HCT116 (cell line): ENCODE data around the gene DLG2. TPM values are rescaled to one million over a fixed set of nuclear protein-coding genes. Genes with fewer than 3 reads are reported as not detected.

Experiments
- ATAC-seq: fragments of 200-7000 bp; cut with Tn5 transposase; 2 replicates; pipeline ENCODE4 v1.9.1; 2020; ENCODE audit warnings: mild to moderate bottlenecking, moderate library complexity
- BruUV-seq: library from RNA; stranded (reverse); fragments of 400-500 nt; replicated peaks from 2 replicates; lab custom pipeline; 2021; lab: Mats Ljungman, UMichigan
- CTCF ChIA-PET: fragments of 300-600 bp; sonication (Branson Sonifier 250); formaldehyde crosslinking; loops from one replicate; lab custom pipeline; 2021; ENCODE audit warnings: antibody characterized with exemption; lab: Charles Lee
- POLR2A ChIA-PET: fragments of 300-600, 350-600 bp; sonication (Branson Sonifier 250); formaldehyde crosslinking; loops from one replicate; lab custom pipeline; 2021; ENCODE audit warnings: antibody characterized with exemption; lab: Charles Lee
- RAD21 ChIA-PET, 2 experiments: fragments of 300-600 bp; sonication (Branson Sonifier 250); formaldehyde crosslinking; loops; one replicate each; lab custom pipeline; 2023; ENCODE audit warnings: low total read pairs in 2 of 2; ENCODE audit not compliant: uncharacterized antibody in 2 of 2, unreplicated experiment in 2 of 2, low non-redundant PET in 1 of 2; lab: Charles Lee
- DNase-seq: peaks from one replicate; pipeline ENCODE4 v3.0.0-alpha.2; 2010; ENCODE audit warnings: low read depth, low spot score
- H2AFZ ChIP-seq: fragments of 200-600 bp; shearing (Covaris generic), sonication (generic); 2 replicates; pipeline ENCODE4 v1.6.1; 2017; ENCODE audit warnings: low read depth, mixed run types, mixed read lengths, antibody characterized with exemption, low read length; ENCODE audit not compliant: poor library complexity, severe bottlenecking
- H3K27ac ChIP-seq: 2 replicates; pipeline ENCODE4 v1.5.1; 2012; ENCODE audit warnings: low read depth, low read length
- H3K27me3 ChIP-seq: fragments of 200-600 bp; sonication (generic); 2 replicates; pipeline ENCODE4 v1.6.1; 2016; ENCODE audit warnings: mixed run types, low read length, mixed read lengths; ENCODE audit not compliant: insufficient read depth
- H3K36me3 ChIP-seq, 2 experiments: fragments of 200-500 bp in 1 of 2; fragments of 200-600 bp in 1 of 2; sonication (Bioruptor generic) in 1 of 2; sonication (generic) in 1 of 2; 2 replicates each; pipeline versions ENCODE4 v1.5.1 to v1.6.1; 2014 to 2016; ENCODE audit warnings: low read length in 2 of 2, inconsistent platforms in 1 of 2, mixed read lengths in 1 of 2, mixed run types in 1 of 2; ENCODE audit not compliant: insufficient read depth in 2 of 2, control insufficient read depth in 1 of 2
- H3K4me1 ChIP-seq, 2 experiments: fragments of 200-600 bp in 1 of 2; sonication (generic) in 1 of 2; 2 replicates each; pipeline versions ENCODE4 v1.5.1 to v1.6.1; 2012 to 2017; ENCODE audit warnings: low read length in 2 of 2, inconsistent platforms in 1 of 2, mild to moderate bottlenecking in 1 of 2, mixed read lengths in 1 of 2, mixed run types in 1 of 2, moderate library complexity in 1 of 2; ENCODE audit not compliant: insufficient read depth in 2 of 2, control insufficient read depth in 1 of 2
- H3K4me2 ChIP-seq: fragments of 200-600 bp; sonication (generic); 2 replicates; pipeline ENCODE4 v1.6.1; 2017; ENCODE audit warnings: mixed run types, low read length, mixed read lengths
- H3K4me3 ChIP-seq, 2 experiments: fragments of 200-600 bp in 1 of 2; sonication (generic) in 1 of 2; replicated peaks in 1 of 2; 2 replicates each; pipeline ENCODE4 v1.5.1; 2011 to 2016; ENCODE audit warnings: low read length in 2 of 2, control low read depth in 1 of 2, low read depth in 1 of 2, mild to moderate bottlenecking in 1 of 2, mixed read lengths in 1 of 2, mixed run types in 1 of 2
- H3K79me2 ChIP-seq: fragments of 200-600 bp; sonication (generic); 2 replicates; pipeline ENCODE4 v1.6.1; 2017; ENCODE audit warnings: mild to moderate bottlenecking, mixed run types, low read length, moderate library complexity, mixed read lengths; ENCODE audit not compliant: insufficient read depth
- H3K9ac ChIP-seq: fragments of 200-600 bp; sonication (generic); 2 replicates; pipeline ENCODE4 v1.6.1; 2016; ENCODE audit warnings: low read length, mixed read lengths
- H3K9me2 ChIP-seq: fragments of 200-600 bp; sonication (generic), shearing (Covaris generic); 2 replicates; pipeline ENCODE4 v1.6.1; 2017; ENCODE audit warnings: mixed run types, mild to moderate bottlenecking, moderate library complexity; ENCODE audit not compliant: insufficient read depth
- H3K9me3 ChIP-seq, 2 experiments: fragments of 200-500 bp in 1 of 2; fragments of 200-600 bp in 1 of 2; sonication (Bioruptor generic) in 1 of 2; sonication (generic) in 1 of 2; 2 replicates each; pipeline ENCODE4 v1.6.1; 2014 to 2017; ENCODE audit warnings: low read length in 2 of 2, mixed read lengths in 2 of 2, inconsistent platforms in 1 of 2, low read depth in 1 of 2, mild to moderate bottlenecking in 1 of 2, mixed run types in 1 of 2, moderate library complexity in 1 of 2; ENCODE audit not compliant: control insufficient read depth in 1 of 2, insufficient read depth in 1 of 2
- H4K20me1 ChIP-seq: fragments of 200-600 bp; sonication (generic), shearing (Covaris generic); 2 replicates; pipeline ENCODE4 v1.6.1; 2017; ENCODE audit warnings: mixed run types, mild to moderate bottlenecking, moderate library complexity; ENCODE audit not compliant: insufficient read depth
- CEBPB ChIP-seq: IDR thresholded peaks from 2 replicates; pipeline ENCODE4 v1.6.1; 2012; ENCODE audit warnings: low read depth
- EGR1 ChIP-seq: IDR thresholded peaks from 2 replicates; pipeline ENCODE4 v1.6.1; 2012; ENCODE audit warnings: low read depth
- ELF1 ChIP-seq: IDR thresholded peaks from 2 replicates; pipeline ENCODE4 v1.6.1; 2012; ENCODE audit warnings: low read depth, borderline replicate concordance
- EZH2phosphoT487 ChIP-seq: fragments of 200-600 bp; IDR thresholded peaks from 2 replicates; pipeline ENCODE4 v1.6.1; 2018; ENCODE audit warnings: antibody characterized with exemption, borderline replicate concordance
- FOSL1 ChIP-seq: IDR thresholded peaks from 2 replicates; pipeline ENCODE4 v1.6.1; 2012; ENCODE audit warnings: low read depth
- POLR2A ChIP-seq: IDR thresholded peaks from 2 replicates; pipeline ENCODE4 v1.7.0; 2011; ENCODE audit warnings: borderline replicate concordance; ENCODE audit not compliant: insufficient read depth, insufficient read length; ENCODE audit errors: extremely low read depth
- SIN3A ChIP-seq: IDR thresholded peaks from 2 replicates; pipeline ENCODE4 v1.6.1; 2012; ENCODE audit warnings: low read depth
- YY1 ChIP-seq: IDR thresholded peaks from 2 replicates; pipeline ENCODE4 v1.6.1; 2011; ENCODE audit warnings: low read length, low read depth, moderate library complexity, mild to moderate bottlenecking; ENCODE audit not compliant: insufficient replicate concordance; ENCODE audit errors: extremely low read depth
- ZNF274 ChIP-seq: fragments of 200-500 bp; sonication (Bioruptor generic); IDR thresholded peaks from 2 replicates; pipeline ENCODE4 v1.6.1; 2014; ENCODE audit warnings: mild to moderate bottlenecking, low read depth, low read length, inconsistent platforms
- intact Hi-C: fragments of 100-400 bp; cut with micrococcal nuclease; formaldehyde crosslinking; loops from 2 replicates; pipeline ENCODE4 v1.10.0; 2022
- total RNA-seq: library from RNA; stranded (reverse); gene quantifications from one replicate; pipeline ENCODE4 v1.2.1, GENCODE V29; 2021; ENCODE audit not compliant: unreplicated experiment
- TF ChIP-seq, protein P1 (sequence below): IDR thresholded peaks from 2 replicates; pipeline ENCODE4 v1.6.1; 2012
- TF ChIP-seq, protein P2 (sequence below): IDR thresholded peaks from 2 replicates; pipeline ENCODE4 v1.6.1; 2012; ENCODE audit warnings: low read depth

The DLG2 gene
- total RNA-seq, 1 experiment from 2014 or later, result 2.4 TPM

DNA sequence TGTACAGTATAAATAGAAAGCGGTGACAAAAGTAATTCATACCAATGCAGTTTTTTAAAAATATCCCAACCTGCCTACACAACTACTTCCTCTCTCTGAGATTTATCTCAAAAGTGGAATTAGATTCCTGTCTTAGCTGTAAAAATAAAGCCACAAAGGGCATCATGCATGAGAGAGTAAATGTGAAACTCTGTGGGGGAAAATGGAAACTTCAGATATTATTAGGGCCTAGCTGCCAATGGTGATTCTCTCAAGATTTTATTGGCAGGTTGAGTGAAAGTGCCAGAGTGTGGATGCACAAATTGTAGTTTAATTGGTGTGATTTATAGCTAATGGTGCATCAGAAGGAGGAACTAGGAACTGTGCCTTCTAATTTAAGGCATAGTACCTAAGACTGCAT is 1984.0 kb downstream of the DLG2 start:
- H3K36me3 ChIP-seq, result no peaks in the 10 kb centered on the region
- no peak overlapping the region for H3K27ac ChIP-seq
- TF ChIP-seq YY1, result no peak
- TF ChIP-seq, all 23 proteins: peak for 0
- Histone ChIP-seq H3K79me2 (no peaks in the 10 kb centered on the region), H3K9me3 (no peaks in the 10 kb centered on the region), H4K20me1 (no peaks in the 10 kb centered on the region), H3K4me1 (no peaks in the 10 kb centered on the region), H3K27me3 (peaks cover 24% of the 10 kb centered on the region), H3K9ac (no peak overlapping the region), H3K9me2 (no peaks in the 10 kb centered on the region), H3K4me2 (no peak overlapping the region), H3K4me3 (no peak overlapping the region), H2AFZ (no peak overlapping the region)
- DNase-seq (no peak), ATAC-seq (no peak)
- CTCF ChIA-PET, result no interaction called here
- POLR2A ChIA-PET, result no interaction called here
- intact Hi-C loops, result no loop called here
- RAD21 ChIA-PET, result no interaction called here
- BruUV-seq, result no TSS peak

DNA sequence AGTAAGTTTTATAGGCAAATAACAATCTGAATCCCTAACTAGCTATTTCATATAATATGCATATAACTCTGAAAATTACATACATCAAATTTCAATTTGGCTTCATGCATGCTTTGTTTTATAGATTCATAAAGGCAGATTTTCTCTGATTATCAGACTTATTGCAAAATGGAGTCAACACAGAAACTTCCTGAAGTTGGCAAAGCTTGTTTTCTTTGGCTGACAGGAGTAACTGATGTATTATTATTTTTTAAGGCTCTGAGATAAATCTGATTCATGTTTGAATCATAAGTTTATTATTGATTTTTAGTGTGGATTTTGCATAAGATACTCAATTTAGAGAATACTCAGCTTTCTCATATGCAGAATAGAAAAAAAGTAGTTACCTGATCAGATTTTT is 1984.6 kb downstream of the DLG2 start:
- no peaks in the 10 kb centered on the region for H3K4me1 ChIP-seq
- no peaks in the 10 kb centered on the region for H4K20me1 ChIP-seq
- H3K9ac ChIP-seq, result no peak overlapping the region
- ATAC-seq (no peak), DNase-seq (no peak)
- TF ChIP-seq EZH2phosphoT487, result no peak
- no peak for TF ChIP-seq ZNF274
- TF ChIP-seq, protein P1, sequence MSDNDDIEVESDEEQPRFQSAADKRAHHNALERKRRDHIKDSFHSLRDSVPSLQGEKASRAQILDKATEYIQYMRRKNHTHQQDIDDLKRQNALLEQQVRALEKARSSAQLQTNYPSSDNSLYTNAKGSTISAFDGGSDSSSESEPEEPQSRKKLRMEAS, result no peak
- TF ChIP-seq, protein P2, sequence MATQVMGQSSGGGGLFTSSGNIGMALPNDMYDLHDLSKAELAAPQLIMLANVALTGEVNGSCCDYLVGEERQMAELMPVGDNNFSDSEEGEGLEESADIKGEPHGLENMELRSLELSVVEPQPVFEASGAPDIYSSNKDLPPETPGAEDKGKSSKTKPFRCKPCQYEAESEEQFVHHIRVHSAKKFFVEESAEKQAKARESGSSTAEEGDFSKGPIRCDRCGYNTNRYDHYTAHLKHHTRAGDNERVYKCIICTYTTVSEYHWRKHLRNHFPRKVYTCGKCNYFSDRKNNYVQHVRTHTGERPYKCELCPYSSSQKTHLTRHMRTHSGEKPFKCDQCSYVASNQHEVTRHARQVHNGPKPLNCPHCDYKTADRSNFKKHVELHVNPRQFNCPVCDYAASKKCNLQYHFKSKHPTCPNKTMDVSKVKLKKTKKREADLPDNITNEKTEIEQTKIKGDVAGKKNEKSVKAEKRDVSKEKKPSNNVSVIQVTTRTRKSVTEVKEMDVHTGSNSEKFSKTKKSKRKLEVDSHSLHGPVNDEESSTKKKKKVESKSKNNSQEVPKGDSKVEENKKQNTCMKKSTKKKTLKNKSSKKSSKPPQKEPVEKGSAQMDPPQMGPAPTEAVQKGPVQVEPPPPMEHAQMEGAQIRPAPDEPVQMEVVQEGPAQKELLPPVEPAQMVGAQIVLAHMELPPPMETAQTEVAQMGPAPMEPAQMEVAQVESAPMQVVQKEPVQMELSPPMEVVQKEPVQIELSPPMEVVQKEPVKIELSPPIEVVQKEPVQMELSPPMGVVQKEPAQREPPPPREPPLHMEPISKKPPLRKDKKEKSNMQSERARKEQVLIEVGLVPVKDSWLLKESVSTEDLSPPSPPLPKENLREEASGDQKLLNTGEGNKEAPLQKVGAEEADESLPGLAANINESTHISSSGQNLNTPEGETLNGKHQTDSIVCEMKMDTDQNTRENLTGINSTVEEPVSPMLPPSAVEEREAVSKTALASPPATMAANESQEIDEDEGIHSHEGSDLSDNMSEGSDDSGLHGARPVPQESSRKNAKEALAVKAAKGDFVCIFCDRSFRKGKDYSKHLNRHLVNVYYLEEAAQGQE, result no peak
- no peak for TF ChIP-seq ELF1
- TF ChIP-seq POLR2A, result no peak
- no peak for TF ChIP-seq FOSL1
- no peak for TF ChIP-seq CEBPB
- no peak for TF ChIP-seq SIN3A
- no peak for TF ChIP-seq EGR1
- no peaks in the 10 kb centered on the region for H3K79me2 ChIP-seq
- ChIA-PET POLR2A (no interaction called here), RAD21 (no interaction called here), CTCF (no interaction called here)
- intact Hi-C loops, result no loop called here
- H3K36me3 ChIP-seq, result no peaks in the 10 kb centered on the region
- H3K4me2 ChIP-seq, result no peak overlapping the region
- no peaks in the 10 kb centered on the region for H3K9me3 ChIP-seq
- BruUV-seq, result no TSS peak
- H3K9me2 ChIP-seq, result no peaks in the 10 kb centered on the region
- no peak overlapping the region for H3K27ac ChIP-seq
- no peak overlapping the region for H2AFZ ChIP-seq
- no peak overlapping the region for H3K4me3 ChIP-seq
- H3K27me3 ChIP-seq, result peaks cover 24% of the 10 kb centered on the region
